ENCODE results near the gene PRAMEF13. TPM values are rescaled to one million over a fixed set of nuclear protein-coding genes. Genes with fewer than 3 reads are reported as not detected.

Gene PRAMEF13
- total RNA-seq, 4 donors from 2014 or later: not detected

Other genes starting within 250 kb of the PRAMEF13 start
- not detected for gene PRAMEF27, start 144.8 kb downstream of the PRAMEF13 start, total RNA-seq
- not detected for gene HNRNPCL3, start 140.6 kb downstream of the PRAMEF13 start, total RNA-seq
- gene PRAMEF25, start 130.6 kb downstream of the PRAMEF13 start, total RNA-seq: not detected
- not detected for gene HNRNPCL2, start 84.6 kb downstream of the PRAMEF13 start, total RNA-seq
- not detected for gene PRAMEF26, start 45.4 kb downstream of the PRAMEF13 start, total RNA-seq
- not detected for gene HNRNPCL4, start 35.8 kb downstream of the PRAMEF13 start, total RNA-seq
- gene PRAMEF9, start 29.6 kb downstream of the PRAMEF13 start, total RNA-seq: not detected
- gene PRAMEF18, start 24.7 kb upstream of the PRAMEF13 start, total RNA-seq: not detected
- not detected for gene PRAMEF5, start 52.8 kb upstream of the PRAMEF13 start, total RNA-seq
- not detected for gene PRAMEF8, start 83.7 kb upstream of the PRAMEF13 start, total RNA-seq
- not detected for gene PRAMEF33, start 102.1 kb upstream of the PRAMEF13 start, total RNA-seq
- not detected for gene PRAMEF15, start 114.2 kb upstream of the PRAMEF13 start, total RNA-seq
- not detected for gene PRAMEF14, start 145.7 kb upstream of the PRAMEF13 start, total RNA-seq
- not detected for gene PRAMEF19, start 170.5 kb upstream of the PRAMEF13 start, total RNA-seq
- not detected for gene PRAMEF17, start 188.2 kb upstream of the PRAMEF13 start, total RNA-seq
- gene PRAMEF20, start 209.0 kb upstream of the PRAMEF13 start, total RNA-seq: not detected

Measured in Peyer's patch (tissue), 4 donors.